K562 (cell line): ENCODE measurements around the gene COX14. TPM values are rescaled to one million over a fixed set of nuclear protein-coding genes. Genes with fewer than 3 reads are reported as not detected.

ENCODE experiments used
- MTA2 ChIP-seq: fragments of 450-650 bp; IDR thresholded peaks from 2 replicates; pipeline ENCODE4 v1.6.1; 2016; ENCODE audit warnings: low read depth
- NFXL1 ChIP-seq: fragments of 450-650 bp; formaldehyde crosslinking; IDR thresholded peaks from 2 replicates; pipeline ENCODE4 v1.4.0; 2021; ENCODE audit warnings: mild to moderate bottlenecking
- NR2C2 ChIP-seq, 2 experiments: fragments of 200-800 bp in 1 of 2; sonication (Bioruptor generic) in 1 of 2; sonication (generic) in 1 of 2; formaldehyde crosslinking in 1 of 2; IDR thresholded peaks; 2 replicates each; pipeline versions ENCODE4 v1.6.1 to v1.8.0; 2016 to 2022; ENCODE audit warnings: mild to moderate bottlenecking in 1 of 2, missing compliant biosample characterization in 1 of 2, missing genetic modification characterization in 1 of 2, missing genetic modification reagents in 1 of 2
- PYGO2 ChIP-seq: fragments of 450-650 bp; IDR thresholded peaks from 2 replicates; pipeline ENCODE4 v1.6.1; 2016; ENCODE audit warnings: mild to moderate bottlenecking, missing genetic modification characterization, moderate library complexity, missing compliant biosample characterization
- ZBTB33 ChIP-seq: sonication (generic); formaldehyde crosslinking; IDR thresholded peaks from 2 replicates; pipeline ENCODE4 v1.8.1; 2023; ENCODE audit warnings: mild to moderate bottlenecking, missing genetic modification reagents
- ZBTB40 ChIP-seq, 2 experiments: fragments of 450-650 bp in 1 of 2; sonication (generic) in 1 of 2; formaldehyde crosslinking in 1 of 2; IDR thresholded peaks; 2 replicates each; pipeline versions ENCODE4 v1.7.1 to v1.9.0; 2016 to 2022; ENCODE audit warnings: inconsistent platforms in 1 of 2, mild to moderate bottlenecking in 1 of 2, missing genetic modification reagents in 1 of 2
- ZNF263 ChIP-seq: sonication (generic); formaldehyde crosslinking; IDR thresholded peaks from 2 replicates; pipeline ENCODE4 v1.8.0; 2022; ENCODE audit warnings: mild to moderate bottlenecking, missing genetic modification reagents, borderline replicate concordance
- ZNF395 ChIP-seq: fragments of 200-800 bp; sonication (Bioruptor generic); IDR thresholded peaks from 2 replicates; pipeline ENCODE4 v1.6.1; 2017; ENCODE audit warnings: missing genetic modification characterization, missing compliant biosample characterization
- ZNF511 ChIP-seq: sonication (generic); formaldehyde crosslinking; IDR thresholded peaks from 2 replicates; pipeline ENCODE4 v1.8.0; 2022; ENCODE audit warnings: mild to moderate bottlenecking, missing genetic modification reagents
- ZNF586 ChIP-seq: fragments of 450-650 bp; formaldehyde crosslinking; conservative IDR thresholded peaks from 2 replicates; pipeline ENCODE4 v1.4.0; 2020; ENCODE audit warnings: mild to moderate bottlenecking, moderate library complexity
- ZNF830 ChIP-seq: fragments of 250-450 bp; sonication (Bioruptor Pico); IDR thresholded peaks from 2 replicates; pipeline ENCODE4 v1.5.0; 2021; ENCODE audit warnings: mild to moderate bottlenecking
- polyA plus RNA-seq, 8 experiments: library from polyadenylated mRNA; depleted of rRNA in 4 of 8; stranded (reverse) in 5 of 8; unstranded in 3 of 8; fragments of >200 nt; fragmentation: Nextera tagmentation in 2 of 8; fragmentation: Illumina TruSeq in 1 of 8; extraction: Ambion mirVana in 2 of 8; extraction: Trizol in 1 of 8; gene quantifications; 2 replicates each; pipeline versions ENCODE4 v1.2.1 to v1.2.3, GENCODE V29; 2011 to 2014; ENCODE audit warnings: inconsistent platforms in 1 of 8, missing spikeins in 1 of 8
- total RNA-seq, 7 experiments: library from RNA; depleted of rRNA in 6 of 7; stranded (reverse); fragments of >200 nt in 6 of 7; fragmentation: Illumina TruSeq in 2 of 7; extraction: Trizol in 2 of 7; gene quantifications; 2 replicates each; pipeline versions ENCODE4 v1.2.1 to v1.2.3, GENCODE V29; 2011 to 2021; ENCODE audit warnings: low replicate concordance in 1 of 7

The COX14 gene
- total and polyA plus RNA-seq, 9 of the 15 experiments (the other 6 are each of a cell fraction or from before 2014, with no cell fraction given): 44.4 to 269 (median 53.4) TPM

- TF ChIP-seq ZBTB40 (IDR thresholded peaks at IDR 0.05) (no peak), ZBTB40 (CRISPR knock-in tag; IDR thresholded peaks at IDR 0.05) (no peak), ZNF586 (CRISPR knock-in tag) (no peak), NFXL1 (no peak), MTA2 (no peak), ZNF395 (CRISPR knock-in tag) (no peak), PYGO2 (tag) (no peak), ZBTB33 (CRISPR knock-in tag) (no peak), ZNF263 (no peak), NR2C2 (CRISPR knock-in tag; IDR thresholded peaks at IDR 0.05) (no peak), NR2C2 (tag; IDR thresholded peaks at IDR 0.05) (no peak), ZNF830 (CRISPR knock-in tag) (no peak), ZNF511 (CRISPR knock-in tag) (no peak)
These were observed 34.9 kb upstream of the COX14 start (continued) for GRCh38 chr12:50077099-50077498.
